Measurements from ENCODE around the gene ZNF641. TPM values are rescaled to one million over a fixed set of nuclear protein-coding genes. Genes with fewer than 3 reads are reported as not detected.

Gene ZNF641
- total RNA-seq (10 to 100 TPM; 22.1 to 50.3 (median 30.1) TPM), polyA plus RNA-seq (10 to 100 TPM; 13.4 to 20.7 TPM), total RNA-seq (66.4 reads per million, percentile 77 among the genes with 10 or more reads in this experiment)

DNA sequence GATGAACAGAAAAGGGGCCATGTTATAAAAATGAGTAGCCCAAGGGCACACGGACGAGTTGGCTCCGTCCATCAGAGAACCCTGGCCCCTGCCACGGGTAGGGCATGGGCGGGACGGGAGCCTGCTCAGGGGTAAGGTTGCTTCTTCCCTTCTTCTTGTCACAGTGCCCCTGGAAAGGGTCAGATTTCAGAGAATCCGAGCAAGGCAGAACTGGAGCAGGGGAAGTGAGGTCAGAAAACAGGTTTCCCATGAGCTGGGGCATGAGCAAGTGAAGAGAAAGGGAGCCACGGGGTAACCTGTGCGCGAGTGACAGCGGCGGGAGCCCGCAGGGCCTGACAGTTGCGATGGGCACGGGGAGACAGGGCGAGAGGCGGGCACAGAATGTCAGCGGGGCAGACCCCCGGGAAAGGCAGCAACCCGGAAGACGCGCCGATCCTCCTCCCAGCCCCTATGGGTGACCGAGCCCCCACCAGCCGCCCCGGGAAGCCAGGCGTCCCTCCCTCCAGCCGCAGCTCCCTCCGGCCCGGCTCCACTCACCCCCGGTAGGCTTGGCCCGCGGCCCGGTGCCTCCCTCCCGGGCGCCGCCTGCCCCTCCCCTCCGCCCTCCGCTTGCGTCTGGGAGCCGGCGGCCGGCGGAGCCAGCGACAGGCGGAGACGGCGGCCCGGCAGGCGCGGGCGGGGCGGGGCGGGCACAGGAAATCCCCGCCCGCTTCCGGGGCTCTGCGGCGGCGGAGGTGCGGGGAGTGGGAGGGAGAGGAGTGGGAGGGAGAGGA is at the start of gene ZNF641:
TSS of gene ZNF641 (minus strand) at position 671 of the 773 bp plus-strand sequence. CDS start 2,829 bp downstream, outside the sequence.
- peak within 1 kb of the TSS; percentile 92 for H3K27ac ChIP-seq (ENCODE audit: low read depth, low read length)
- peaks cover 12 to 39% (median 24%) of the 10 kb centered on the region in 5 donors for H3K36me3 Mint-ChIP-seq
- peaks cover 25 to 61% (median 49%) of the 10 kb centered on the region in 7 donors for H3K4me1 Mint-ChIP-seq
- peak within 1 kb of the TSS; percentile 91 to 99 (median 96) for H3K4me3 Mint-ChIP-seq
- peak within 1 kb of the TSS; percentile 77 for H3K4me3 ChIP-seq (ENCODE audit: low read length)
- peak; percentile 74 to 85 (median 84) for DNase-seq
- peaks cover 5 to 38% (median 12%) of the 10 kb centered on the region in 3 experiments for H3K36me3 ChIP-seq (ENCODE audit: control insufficient read depth in 2 of 3, insufficient read depth in 3 of 3, low read length in 3 of 3)
- ATAC-seq: peak; percentile 95
- peaks cover 0 to 12% (median 0%) of the 10 kb centered on the region in 5 donors for H3K27me3 Mint-ChIP-seq
- H3K9me3 ChIP-seq (ENCODE audit: control insufficient read depth in 2 of 3, low read length in 3 of 3): no peaks in the 10 kb centered on the region
- no peaks in the 10 kb centered on the region for H3K9me3 Mint-ChIP-seq
- ChIA-PET CTCF (no interaction called here), POLR2A (interaction anchor here (1.7 to 2.7 kb wide), 3 partner anchors 65 to 193 kb away, joined by 6 to 31 read pairs (median 8); partner anchors contain the start of gene ASB8)
- H3K27ac Mint-ChIP-seq: peak within 1 kb of the TSS; percentile 89 to 99 (median 96)
- intact Hi-C loops (cut with micrococcal nuclease): loop anchor here (1.0 to 10.0 kb wide), 17 partner anchors 54 to 446 kb away; partner anchors contain the start of genes ASB8 (in 2 of the 2), CCNT1 (in 2 of the 2), SENP1 (in 2 of the 2) and CCDC184 (in 1 of the 2)
- peaks cover 0 to 5% of the 10 kb centered on the region in 2 donors for H3K27me3 ChIP-seq (ENCODE audit: control insufficient read depth in 2 of 2, insufficient read depth in 2 of 2, low read length in 2 of 2)
- H3K4me1 ChIP-seq (ENCODE audit: control insufficient read depth in 2 of 2, insufficient read depth in 2 of 2, low read length in 2 of 2): peaks cover 14 to 25% of the 10 kb centered on the region in 2 donors

DNA sequence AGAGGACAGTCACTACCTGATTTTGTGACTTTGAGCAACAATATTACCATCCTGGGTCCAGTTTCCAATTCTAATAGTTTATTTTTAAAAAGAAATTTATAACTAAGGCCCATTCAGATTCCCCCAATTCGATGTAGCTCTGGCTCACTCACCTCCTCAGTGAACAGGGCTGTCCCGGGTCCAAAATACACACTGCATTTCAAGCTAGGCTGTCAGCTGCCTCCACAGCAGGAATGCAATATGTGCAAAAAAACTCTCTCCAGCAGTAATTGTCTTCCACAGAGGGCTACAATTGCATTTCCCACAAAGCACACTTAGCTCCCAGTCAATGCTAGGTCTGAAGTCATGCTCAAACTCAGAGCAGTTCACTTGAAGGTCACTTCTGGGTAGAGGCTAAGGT is 39.3 kb upstream of the ZNF641 start:
- ATAC-seq (no peak), DNase-seq (no peak)
- Histone ChIP-seq H3K4me1 (ENCODE audit: control insufficient read depth in 2 of 2, insufficient read depth in 2 of 2, low read length in 2 of 2) (no peaks in the 10 kb centered on the region), H3K27me3 (ENCODE audit: control insufficient read depth in 2 of 2, insufficient read depth in 2 of 2, low read length in 2 of 2) (no peaks in the 10 kb centered on the region), H3K4me3 (ENCODE audit: low read length) (no peak overlapping the region), H3K36me3 (ENCODE audit: control insufficient read depth in 2 of 3, insufficient read depth in 3 of 3, low read length in 3 of 3) (no peaks in the 10 kb centered on the region), H3K9me3 (ENCODE audit: control insufficient read depth in 2 of 3, low read length in 3 of 3) (no peaks in the 10 kb centered on the region), H3K27ac (ENCODE audit: low read depth, low read length) (no peak overlapping the region)
- Mint-ChIP-seq H3K27ac (no peak overlapping the region), H3K4me1 (no peaks in the 10 kb centered on the region), H3K36me3 (peaks cover 0 to 7% (median 5%) of the 10 kb centered on the region in 5 donors), H3K9me3 (peaks cover 0 to 5% (median 0%) of the 10 kb centered on the region in 11 donors), H3K27me3 (peaks cover 16 to 32% (median 18%) of the 10 kb centered on the region in 5 donors), H3K4me3 (no peak overlapping the region)
- intact Hi-C loops (cut with micrococcal nuclease): no loop called here
- ChIA-PET POLR2A (interaction anchor here (0.5 kb wide), 1 partner anchor 24 kb away, joined by 3 read pairs; no protein-coding TSS in a partner anchor), CTCF (interaction anchor here (0.6 to 1.6 kb wide), 2 partner anchors 201 to 458 kb away, joined by 3 to 4 read pairs; no protein-coding TSS in a partner anchor)

DNA sequence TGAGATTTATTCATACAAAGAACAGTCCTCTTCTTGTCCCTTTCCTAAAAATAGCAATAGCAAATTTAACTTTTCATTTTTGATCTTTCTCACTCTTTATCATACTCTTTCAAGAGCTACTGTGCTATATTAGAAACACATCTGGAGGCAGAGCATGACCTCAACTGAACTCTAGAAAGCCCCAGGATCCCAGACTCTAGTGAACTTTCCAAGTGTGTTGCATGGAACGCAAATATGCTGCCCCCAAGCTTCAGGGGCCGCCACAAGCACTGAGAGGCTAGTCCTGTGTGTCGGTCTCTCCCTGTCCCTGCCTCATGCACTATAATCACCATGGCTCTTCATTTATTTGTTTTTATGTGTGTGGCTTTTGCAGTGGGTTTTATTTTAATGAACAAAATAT is 38.7 kb upstream of the ZNF641 start:
- Histone ChIP-seq H3K9me3 (ENCODE audit: control insufficient read depth in 2 of 3, low read length in 3 of 3) (no peaks in the 10 kb centered on the region), H3K27me3 (ENCODE audit: control insufficient read depth in 2 of 2, insufficient read depth in 2 of 2, low read length in 2 of 2) (no peaks in the 10 kb centered on the region), H3K4me3 (ENCODE audit: low read length) (no peak overlapping the region), H3K4me1 (ENCODE audit: control insufficient read depth in 2 of 2, insufficient read depth in 2 of 2, low read length in 2 of 2) (no peaks in the 10 kb centered on the region), H3K36me3 (ENCODE audit: control insufficient read depth in 2 of 3, insufficient read depth in 3 of 3, low read length in 3 of 3) (no peaks in the 10 kb centered on the region), H3K27ac (ENCODE audit: low read depth, low read length) (no peak overlapping the region)
- DNase-seq (no peak), ATAC-seq (no peak)
- ChIA-PET POLR2A (no interaction called here), CTCF (interaction anchor here (0.6 to 1.6 kb wide), 2 partner anchors 201 to 457 kb away, joined by 3 to 4 read pairs; no protein-coding TSS in a partner anchor)
- intact Hi-C loops (cut with micrococcal nuclease): no loop called here
- Mint-ChIP-seq H3K36me3 (peaks cover 0 to 7% (median 5%) of the 10 kb centered on the region in 5 donors), H3K4me3 (no peak overlapping the region), H3K4me1 (no peaks in the 10 kb centered on the region), H3K27me3 (peaks cover 12 to 26% (median 14%) of the 10 kb centered on the region in 5 donors), H3K9me3 (peaks cover 0 to 5% (median 0%) of the 10 kb centered on the region in 11 donors), H3K27ac (no peak overlapping the region)

DNA sequence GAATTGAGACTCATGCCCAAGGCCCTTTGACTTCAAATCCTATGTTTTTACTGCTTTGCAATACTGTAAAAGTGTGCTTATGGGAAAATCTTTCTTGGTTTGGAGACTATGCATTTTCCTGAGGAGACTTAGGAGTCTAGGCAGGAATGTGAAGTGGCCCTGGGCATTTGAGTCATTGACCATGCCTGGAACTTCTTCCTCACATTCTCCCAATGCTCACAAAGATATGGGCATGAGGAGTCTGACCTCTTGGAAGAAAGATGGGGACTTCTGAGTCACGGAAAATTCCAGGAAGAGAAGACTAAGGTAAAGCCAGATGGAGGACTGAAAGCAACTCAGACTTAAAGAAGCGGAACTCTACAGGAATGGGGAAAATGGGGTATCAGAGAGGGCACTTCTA is 38.2 kb upstream of the ZNF641 start:
- no peak overlapping the region for H3K4me3 Mint-ChIP-seq

DNA sequence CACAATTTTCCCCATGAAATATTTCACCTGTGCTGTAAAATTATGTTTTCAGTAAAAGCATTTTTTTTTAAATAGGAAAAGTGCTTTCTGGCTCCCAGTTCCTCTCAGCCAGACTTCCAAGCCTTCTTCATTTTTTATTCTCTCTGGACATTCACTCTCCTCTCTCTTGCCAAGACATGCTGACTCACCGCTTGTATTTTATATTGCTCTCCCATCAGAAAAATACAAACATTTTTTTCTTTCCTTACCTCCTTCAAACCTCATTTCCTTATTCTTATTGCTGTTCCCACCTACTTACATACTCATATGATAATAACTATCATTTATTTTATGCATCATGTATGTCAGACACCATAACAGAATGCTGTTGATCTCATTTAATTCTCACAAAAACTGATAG is 37.7 kb upstream of the ZNF641 start:
- CTCF ChIA-PET: no interaction called here
- Histone ChIP-seq H3K36me3 (ENCODE audit: control insufficient read depth in 2 of 3, insufficient read depth in 3 of 3, low read length in 3 of 3) (no peaks in the 10 kb centered on the region), H3K9me3 (ENCODE audit: control insufficient read depth in 2 of 3, low read length in 3 of 3) (no peaks in the 10 kb centered on the region), H3K4me1 (ENCODE audit: control insufficient read depth in 2 of 2, insufficient read depth in 2 of 2, low read length in 2 of 2) (no peaks in the 10 kb centered on the region), H3K27ac (ENCODE audit: low read depth, low read length) (no peak overlapping the region), H3K27me3 (ENCODE audit: control insufficient read depth in 2 of 2, insufficient read depth in 2 of 2, low read length in 2 of 2) (no peaks in the 10 kb centered on the region), H3K4me3 (ENCODE audit: low read length) (no peak overlapping the region)
- Mint-ChIP-seq H3K27me3 (peaks cover 10 to 22% (median 13%) of the 10 kb centered on the region in 5 donors), H3K4me3 (no peak overlapping the region), H3K27ac (no peak overlapping the region), H3K36me3 (peaks cover 0 to 7% (median 5%) of the 10 kb centered on the region in 5 donors), H3K4me1 (no peaks in the 10 kb centered on the region), H3K9me3 (peaks cover 0 to 5% (median 0%) of the 10 kb centered on the region in 11 donors)
- POLR2A ChIA-PET: no interaction called here
- ATAC-seq (no peak), DNase-seq (no peak)
- intact Hi-C loops (cut with micrococcal nuclease): no loop called here

More for the DNA sequence above, 38.2 kb upstream of the ZNF641 start:
- H3K36me3 ChIP-seq (ENCODE audit: control insufficient read depth in 2 of 3, insufficient read depth in 3 of 3, low read length in 3 of 3): no peaks in the 10 kb centered on the region
- no peaks in the 10 kb centered on the region for H3K27me3 ChIP-seq (ENCODE audit: control insufficient read depth in 2 of 2, insufficient read depth in 2 of 2, low read length in 2 of 2)
- CTCF ChIA-PET: interaction anchor here (1.6 kb wide), 1 partner anchor 200 kb away, joined by 4 read pairs; no protein-coding TSS in a partner anchor
- Mint-ChIP-seq H3K27ac (no peak overlapping the region), H3K9me3 (peaks cover 0 to 5% (median 0%) of the 10 kb centered on the region in 11 donors), H3K36me3 (peaks cover 0 to 7% (median 3%) of the 10 kb centered on the region in 5 donors), H3K27me3 (peaks cover 9 to 22% (median 13%) of the 10 kb centered on the region in 5 donors), H3K4me1 (no peaks in the 10 kb centered on the region)
- no peak overlapping the region for H3K27ac ChIP-seq (ENCODE audit: low read depth, low read length)
- POLR2A ChIA-PET: no interaction called here
- H3K4me1 ChIP-seq (ENCODE audit: control insufficient read depth in 2 of 2, insufficient read depth in 2 of 2, low read length in 2 of 2): no peaks in the 10 kb centered on the region
- no peak for DNase-seq
- no peak overlapping the region for H3K4me3 ChIP-seq (ENCODE audit: low read length)
- intact Hi-C loops (cut with micrococcal nuclease): no loop called here
- no peaks in the 10 kb centered on the region for H3K9me3 ChIP-seq (ENCODE audit: control insufficient read depth in 2 of 3, low read length in 3 of 3)
- ATAC-seq: no peak

DNA sequence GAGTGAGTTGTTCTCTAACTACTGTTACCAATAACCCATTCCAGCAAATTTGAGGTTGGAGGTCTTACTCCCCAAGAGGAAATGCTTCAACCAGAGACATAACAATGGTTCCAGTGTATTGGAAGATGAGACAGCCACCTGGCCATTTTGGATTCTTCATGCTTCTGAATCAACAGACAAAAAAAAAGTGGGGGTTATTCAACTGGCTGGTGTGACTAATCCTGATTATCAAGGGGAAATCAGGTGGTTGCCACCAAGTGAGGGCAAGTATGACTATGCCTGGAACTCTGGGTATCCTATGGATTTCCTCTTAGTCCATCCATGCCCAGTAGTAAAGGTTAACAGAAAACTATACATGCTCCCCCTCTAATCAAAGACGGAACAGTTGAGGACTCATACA is 29.9 kb upstream of the ZNF641 start:
- no peak overlapping the region for H3K27ac Mint-ChIP-seq
- POLR2A ChIA-PET: no interaction called here
- no peak overlapping the region for H3K4me3 Mint-ChIP-seq
- DNase-seq (no peak), ATAC-seq (no peak)
- no peaks in the 10 kb centered on the region for H3K27me3 ChIP-seq (ENCODE audit: control insufficient read depth in 2 of 2, insufficient read depth in 2 of 2, low read length in 2 of 2)
- intact Hi-C loops (cut with micrococcal nuclease): no loop called here
- no peak overlapping the region for H3K27ac ChIP-seq (ENCODE audit: low read depth, low read length)
- peaks cover 3 to 16% (median 11%) of the 10 kb centered on the region in 5 donors for H3K27me3 Mint-ChIP-seq
- H3K9me3 ChIP-seq (ENCODE audit: control insufficient read depth in 2 of 3, low read length in 3 of 3): no peaks in the 10 kb centered on the region
- H3K4me1 ChIP-seq (ENCODE audit: control insufficient read depth in 2 of 2, insufficient read depth in 2 of 2, low read length in 2 of 2): no peaks in the 10 kb centered on the region
- peaks cover 0 to 5% (median 3%) of the 10 kb centered on the region in 5 donors for H3K36me3 Mint-ChIP-seq
- no peaks in the 10 kb centered on the region for H3K36me3 ChIP-seq (ENCODE audit: control insufficient read depth in 2 of 3, insufficient read depth in 3 of 3, low read length in 3 of 3)
- H3K9me3 Mint-ChIP-seq: peaks cover 0 to 8% (median 1%) of the 10 kb centered on the region in 11 donors
- no peak overlapping the region for H3K4me3 ChIP-seq (ENCODE audit: low read length)
- CTCF ChIA-PET: no interaction called here
- H3K4me1 Mint-ChIP-seq: no peaks in the 10 kb centered on the region
